ENCODE data around the gene DEFB116.
"Not testable (repeated sequence)": the region's sequence is repeated elsewhere in the genome, so short reads cannot be mapped to it uniquely, and the experiment has no call there.

DEFB116 gene

GRCh38 chr20:31308535-31309162 lies at the start of gene DEFB116:
DEFB116 (minus strand) TSS chr20:31308585; CDS start chr20:31308585, 0 bp downstream.
- no peak for DNase-seq

GRCh38 chr20:31355981-31356380 lies 47.6 kb upstream of the DEFB116 start:
- DNase-seq, result no peak

- no peak for DNase-seq
Observed at GRCh38 chr20:31341470-31341869, 33.1 kb upstream of the DEFB116 start.

- DNase-seq, result no peak
Observed at GRCh38 chr20:31330893-31331292, 22.5 kb upstream of the DEFB116 start.

GRCh38 chr20:31322504-31322903 lies 14.1 kb upstream of the DEFB116 start:
- no peak for DNase-seq

GRCh38 chr20:31284964-31285363 lies 23.4 kb downstream of the DEFB116 start:
- not testable (repeated sequence) for DNase-seq

GRCh38 chr20:31278178-31278577 lies 30.2 kb downstream of the DEFB116 start:
- DNase-seq, result no peak

GRCh38 chr20:31274441-31274840 lies 33.9 kb downstream of the DEFB116 start:
- no peak for DNase-seq

- DNase-seq, result peak; percentile 46
Observed at GRCh38 chr20:31260326-31260932, 48.0 kb downstream of the DEFB116 start.

GRCh38 chr20:31257364-31257763 lies 51.0 kb downstream of the DEFB116 start, which contains the start of gene DEFB115:
DEFB115 (plus strand) TSS chr20:31257664; CDS start chr20:31257664, 0 bp downstream.
- DNase-seq, result no peak

- DNase-seq, result no peak
Observed at GRCh38 chr20:31256959-31257358, 51.4 kb downstream of the DEFB116 start.

All from NCI-H1105 treated with DMSO at 0.1 percent for 48 hours (cell line).